Mesodermal cell (in vitro differentiated cells): ENCODE data around the gene CTDSPL.

Experiments used
- H3K27ac ChIP-seq: 2 replicates; pipeline ENCODE4 v1.7.0; 2013; ENCODE audit warnings: mild to moderate bottlenecking, low read depth, low read length, moderate library complexity; ENCODE audit not compliant: severe bottlenecking
- H3K36me3 ChIP-seq: 2 replicates; pipeline ENCODE4 v1.7.1; 2013; ENCODE audit warnings: mild to moderate bottlenecking, low read length, moderate library complexity; ENCODE audit not compliant: control insufficient read depth, insufficient read depth
- H3K4me1 ChIP-seq: one replicate; pipeline ENCODE4 v1.7.1; 2013; ENCODE audit warnings: mild to moderate bottlenecking, low read length; ENCODE audit not compliant: insufficient read depth, control insufficient read depth, poor library complexity, severe bottlenecking
- H3K4me3 ChIP-seq: 2 replicates; pipeline ENCODE4 v1.7.0; 2013; ENCODE audit warnings: low read length, control low read depth, mild to moderate bottlenecking; ENCODE audit not compliant: insufficient read depth, poor library complexity, severe bottlenecking; ENCODE audit errors: extremely low read depth
- H3K9me3 ChIP-seq: 2 replicates; pipeline ENCODE4 v1.7.1; 2013; ENCODE audit warnings: mild to moderate bottlenecking, low read length, moderate library complexity; ENCODE audit not compliant: control insufficient read depth
- WGBS, 2 experiments: methylation state at CpG; one replicate each; pipeline ENCODE4 v1.1.5; 2013; ENCODE audit warnings: missing lambda C conversion rate in 2 of 2; ENCODE audit not compliant: insufficient coverage in 2 of 2; 5-methylcytosine and 5-hydroxymethylcytosine counted together

The CTDSPL gene

GRCh38 chr3:38002940-38003339 is 141.3 kb downstream of the CTDSPL start:
- no peak overlapping the region for H3K4me3 ChIP-seq
- no peak overlapping the region for H3K27ac ChIP-seq
- 85 to 95% methylated on average over 7 to 9 of the region's 9 CpGs for WGBS, 2 experiments
- H3K4me1 ChIP-seq = peaks cover 8% of the 10 kb centered on the region
- H3K9me3 ChIP-seq = no peaks in the 10 kb centered on the region
- peaks cover 2% of the 10 kb centered on the region for H3K36me3 ChIP-seq

GRCh38 chr3:38003371-38003816 is 141.7 kb downstream of the CTDSPL start:
- Histone ChIP-seq H3K4me3 (no peak overlapping the region), H3K9me3 (no peaks in the 10 kb centered on the region), H3K4me1 (peaks cover 3% of the 10 kb centered on the region), H3K27ac (no peak overlapping the region), H3K36me3 (peaks cover 7% of the 10 kb centered on the region)
- 51 to 60% methylated on average over 4 to 5 of the region's 7 CpGs for WGBS, 2 experiments

DNA sequence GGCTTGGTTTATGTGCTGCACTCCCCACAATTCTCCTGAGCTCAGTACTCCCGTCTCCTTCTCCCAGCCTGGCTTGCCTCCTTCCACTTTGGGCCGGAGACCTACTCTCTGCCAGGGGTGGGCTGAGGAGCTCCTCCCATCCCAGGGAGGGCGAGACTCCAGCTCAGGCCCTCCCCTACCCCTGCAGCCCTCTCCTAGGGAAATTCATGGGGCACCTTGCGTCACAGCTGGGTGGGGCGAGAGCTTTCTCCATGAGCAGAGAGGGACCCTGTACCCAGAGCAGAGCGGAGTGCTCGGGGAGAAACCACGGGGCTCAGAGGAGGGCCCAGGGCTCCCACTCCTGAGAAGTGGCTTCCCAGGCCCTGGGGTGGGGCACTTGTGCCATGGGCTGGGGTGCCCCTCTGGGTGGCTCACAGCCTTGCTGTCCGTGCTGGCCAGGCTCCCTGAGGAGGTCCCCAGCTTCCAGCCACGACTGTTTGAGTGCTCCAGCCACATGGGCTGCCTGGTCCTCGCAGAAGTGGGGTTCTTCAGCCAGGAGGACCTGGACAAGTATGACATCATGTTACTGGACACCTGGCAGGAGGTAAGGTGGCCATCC is 142.2 kb downstream of the CTDSPL start:
- H3K27ac ChIP-seq = no peak overlapping the region
- H3K9me3 ChIP-seq = no peaks in the 10 kb centered on the region
- peaks cover 7% of the 10 kb centered on the region for H3K36me3 ChIP-seq
- H3K4me3 ChIP-seq = no peak overlapping the region
- H3K4me1 ChIP-seq = no peaks in the 10 kb centered on the region
- 76 to 99% methylated on average over 5 to 8 of the region's 11 CpGs for WGBS, 2 experiments

DNA sequence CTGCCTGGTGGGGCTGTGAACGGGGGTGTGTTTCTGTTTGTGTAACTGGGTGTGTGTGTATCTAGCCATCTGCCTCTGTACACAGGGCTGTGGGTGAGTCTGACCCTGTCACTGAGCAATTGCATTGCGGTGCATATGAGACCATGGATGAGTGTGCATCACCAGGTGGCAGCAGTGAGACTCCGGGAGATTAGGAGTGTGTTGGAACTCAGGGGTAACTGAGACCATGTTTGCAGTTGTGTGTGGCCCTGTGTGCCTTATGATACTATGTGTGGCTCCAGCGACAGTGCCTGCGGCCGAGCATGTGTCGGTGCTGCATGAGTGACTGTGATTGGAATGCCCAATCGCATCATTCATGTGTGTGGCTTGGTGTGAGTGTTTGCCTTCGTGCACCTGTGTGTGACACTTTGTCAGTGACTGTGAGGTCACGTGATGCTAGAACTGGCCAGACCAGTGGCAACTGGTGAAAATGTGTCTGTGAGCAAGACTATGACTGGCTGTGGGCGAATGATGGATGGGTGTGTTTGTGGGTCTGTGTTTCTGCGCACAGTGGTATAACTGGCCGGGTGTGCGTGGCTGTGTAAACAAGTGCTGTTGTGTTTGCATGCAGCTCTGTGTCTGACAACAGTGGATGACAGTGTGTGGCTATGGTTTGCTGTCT is 142.9 kb downstream of the CTDSPL start:
- H3K4me1 ChIP-seq = no peaks in the 10 kb centered on the region
- no peaks in the 10 kb centered on the region for H3K9me3 ChIP-seq
- H3K27ac ChIP-seq = peak overlapping the region; percentile 29
- 77 to 80% methylated on average over 13 of the region's 14 CpGs for WGBS, 2 experiments
- H3K4me3 ChIP-seq = no peak overlapping the region
- H3K36me3 ChIP-seq = peaks cover 7% of the 10 kb centered on the region

DNA sequence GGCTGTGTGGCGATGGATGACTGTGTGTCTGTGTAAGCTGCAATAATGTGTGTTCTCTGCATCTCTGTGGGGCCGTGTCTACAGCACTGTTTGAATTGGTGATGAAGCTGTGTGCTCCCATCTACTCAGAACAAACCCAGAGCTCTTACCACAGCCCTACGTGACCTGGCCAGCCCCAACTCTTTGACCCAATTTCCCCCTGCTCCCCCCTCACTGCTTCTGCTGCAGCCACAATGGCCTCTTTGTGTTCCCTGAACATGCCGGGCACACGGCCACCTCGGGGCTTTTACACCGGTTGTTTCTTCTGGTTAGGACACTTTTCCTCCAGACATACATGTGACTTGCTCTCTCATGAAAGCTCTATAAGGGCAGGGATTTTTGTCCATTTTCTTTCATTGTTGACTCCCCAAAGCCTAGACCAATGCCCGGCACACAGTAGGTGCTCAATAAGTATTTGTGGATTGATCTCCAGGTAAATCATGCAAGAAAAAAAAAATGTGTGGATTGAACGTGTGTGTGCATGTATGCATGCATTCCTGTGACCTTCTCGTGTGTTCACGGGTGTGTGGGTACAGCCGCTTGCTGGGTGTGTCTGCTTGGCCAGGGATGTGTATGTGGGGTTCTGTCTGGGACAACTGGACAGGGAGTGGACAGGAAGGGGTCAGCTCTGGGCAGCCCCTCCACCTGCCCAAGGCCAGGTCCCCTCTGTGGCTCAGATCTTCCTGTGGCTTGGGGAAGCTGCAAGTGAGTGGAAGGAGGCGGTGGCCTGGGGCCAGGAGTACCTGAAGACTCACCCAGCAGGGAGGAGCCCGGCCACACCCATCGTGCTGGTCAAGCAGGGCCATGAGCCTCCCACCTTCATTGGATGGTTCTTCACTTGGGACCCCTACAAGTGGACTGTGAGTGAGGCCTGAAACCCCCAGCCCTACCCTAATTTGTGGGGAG is 143.7 kb downstream of the CTDSPL start:
- Histone ChIP-seq H3K36me3 (peaks cover 11% of the 10 kb centered on the region), H3K9me3 (no peaks in the 10 kb centered on the region), H3K4me1 (no peaks in the 10 kb centered on the region), H3K4me3 (no peak overlapping the region), H3K27ac (peak overlapping the region; percentile 29)
- WGBS, 2 experiments = 73 to 94% methylated on average over 7 to 12 of the region's 15 CpGs

GRCh38 chr3:38006031-38006430 is 144.4 kb downstream of the CTDSPL start:
- peaks cover 13% of the 10 kb centered on the region for H3K36me3 ChIP-seq
- H3K9me3 ChIP-seq = no peaks in the 10 kb centered on the region
- H3K4me3 ChIP-seq = no peak overlapping the region
- no peaks in the 10 kb centered on the region for H3K4me1 ChIP-seq
- 88 to 96% methylated on average over 4 to 5 of the region's 5 CpGs for WGBS, 2 experiments
- H3K27ac ChIP-seq = no peak overlapping the region

- 97 to 98% methylated on average over 11 to 14 of the region's 16 CpGs for WGBS, 2 experiments
- no peak overlapping the region for H3K27ac ChIP-seq
- no peak overlapping the region for H3K4me3 ChIP-seq
- H3K4me1 ChIP-seq = no peaks in the 10 kb centered on the region
- H3K9me3 ChIP-seq = no peaks in the 10 kb centered on the region
- peaks cover 13% of the 10 kb centered on the region for H3K36me3 ChIP-seq
Measured at GRCh38 chr3:38006445-38006995, 144.8 kb downstream of the CTDSPL start.

GRCh38 chr3:38007754-38008090 is 146.0 kb downstream of the CTDSPL start:
- no peak overlapping the region for H3K27ac ChIP-seq
- no peaks in the 10 kb centered on the region for H3K9me3 ChIP-seq
- 97 to 100% methylated on average over 4 to 7 of the region's 7 CpGs for WGBS, 2 experiments
- peaks cover 13% of the 10 kb centered on the region for H3K36me3 ChIP-seq
- no peaks in the 10 kb centered on the region for H3K4me1 ChIP-seq
- H3K4me3 ChIP-seq = no peak overlapping the region

DNA sequence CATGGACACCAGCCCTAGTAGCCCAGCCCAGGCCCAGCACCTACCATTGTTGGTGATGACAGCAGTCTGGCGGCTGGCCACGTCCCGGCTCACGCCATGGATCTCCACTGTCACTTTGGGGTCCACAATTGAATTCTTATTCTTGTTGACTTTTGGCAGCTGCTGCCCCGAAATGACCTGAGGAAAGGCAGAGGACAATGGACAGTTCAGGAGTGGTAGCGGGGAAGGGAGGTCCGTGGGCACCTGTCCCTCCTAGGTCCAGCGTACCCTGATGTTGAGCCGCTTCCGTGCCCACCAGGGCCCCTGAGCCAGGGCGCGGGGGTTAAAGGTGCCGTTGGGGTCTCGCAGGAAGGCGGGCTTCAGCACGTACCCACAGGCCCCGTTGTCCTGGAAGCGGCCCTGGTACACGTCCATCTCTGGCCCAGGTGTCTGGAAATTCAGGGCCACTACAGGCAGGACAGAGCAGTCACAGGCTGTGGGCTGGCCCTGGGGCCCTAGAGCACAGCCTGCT is 146.6 kb downstream of the CTDSPL start:
- Histone ChIP-seq H3K27ac (no peak overlapping the region), H3K36me3 (peaks cover 16% of the 10 kb centered on the region), H3K9me3 (no peaks in the 10 kb centered on the region), H3K4me1 (no peaks in the 10 kb centered on the region), H3K4me3 (no peak overlapping the region)
- WGBS, 2 experiments = 96 to 98% methylated on average over 18 to 19 of the region's 19 CpGs

GRCh38 chr3:38008971-38009580 is 147.4 kb downstream of the CTDSPL start:
- H3K9me3 ChIP-seq = no peaks in the 10 kb centered on the region
- no peaks in the 10 kb centered on the region for H3K4me1 ChIP-seq
- H3K36me3 ChIP-seq = peaks cover 21% of the 10 kb centered on the region
- no peak overlapping the region for H3K27ac ChIP-seq
- 89 to 93% methylated on average over 14 to 15 of the region's 16 CpGs for WGBS, 2 experiments
- no peak overlapping the region for H3K4me3 ChIP-seq
